ENCODE measurements around the gene TEX30. TPM values are rescaled to one million over a fixed set of nuclear protein-coding genes. Genes with fewer than 3 reads are reported as not detected.
"Not testable (repeated sequence)": the region's sequence is repeated elsewhere in the genome, so short reads cannot be mapped to it uniquely, and the experiment has no call there.

The TEX30 gene
- total RNA-seq, 2 experiments from 2014 or later: 42.3 to 44.8 TPM

GRCh38 chr13:102793611-102794355, 20.2 kb upstream of the TEX30 start:
- Mint-ChIP-seq H3K4me3 (no peak overlapping the region), H3K4me1 (peaks cover 7% of the 10 kb centered on the region), H3K27ac (no peak overlapping the region), H3K36me3 (peaks cover 27% of the 10 kb centered on the region), H3K27me3 (peaks cover 4% of the 10 kb centered on the region), H3K9me3 (no peaks in the 10 kb centered on the region)
- DNase-seq: no peak

GRCh38 chr13:102792396-102792795, 18.8 kb upstream of the TEX30 start:
- H3K4me3 Mint-ChIP-seq: no peak overlapping the region
- no peaks in the 10 kb centered on the region for H3K9me3 Mint-ChIP-seq

GRCh38 chr13:102788683-102789082, 15.1 kb upstream of the TEX30 start:
- Mint-ChIP-seq H3K27ac (no peak overlapping the region), H3K4me1 (peaks cover 2% of the 10 kb centered on the region), H3K4me3 (no peak overlapping the region), H3K36me3 (peaks cover 25% of the 10 kb centered on the region), H3K27me3 (no peaks in the 10 kb centered on the region), H3K9me3 (no peaks in the 10 kb centered on the region)
- DNase-seq: no peak

More at GRCh38 chr13:102792396-102792795, 18.8 kb upstream of the TEX30 start:
- Mint-ChIP-seq H3K4me1 (peaks cover 1% of the 10 kb centered on the region), H3K36me3 (peaks cover 31% of the 10 kb centered on the region), H3K27me3 (peaks cover 3% of the 10 kb centered on the region), H3K27ac (no peak overlapping the region)
- DNase-seq: no peak

DNA sequence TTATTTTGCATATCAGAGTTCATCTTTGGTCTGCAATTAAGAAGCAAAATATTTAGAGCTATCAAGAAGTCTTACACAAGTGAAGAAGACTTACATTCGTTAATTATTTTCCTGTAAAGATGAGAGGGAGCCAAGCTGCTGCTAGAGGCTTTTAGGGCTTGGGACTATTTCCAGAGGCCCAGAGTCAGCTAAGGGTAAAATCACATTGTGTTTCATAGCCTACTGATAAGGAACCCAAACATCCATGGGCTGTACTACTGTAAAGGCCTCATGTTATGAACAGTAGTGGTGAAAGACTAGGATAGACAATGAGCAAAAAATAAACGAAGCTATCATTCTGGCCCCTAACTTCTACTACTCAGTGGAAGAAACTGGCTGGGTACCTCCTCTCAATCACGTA, 10.9 kb upstream of the TEX30 start:
- H3K36me3 Mint-ChIP-seq: peaks cover 39% of the 10 kb centered on the region
- H3K9me3 Mint-ChIP-seq: peaks cover 13% of the 10 kb centered on the region
- peaks cover 16% of the 10 kb centered on the region for H3K4me1 Mint-ChIP-seq
- H3K27ac Mint-ChIP-seq: no peak overlapping the region
- no peak overlapping the region for H3K4me3 Mint-ChIP-seq
- DNase-seq: no peak
- H3K27me3 Mint-ChIP-seq: no peaks in the 10 kb centered on the region

GRCh38 chr13:102781591-102781990, 8.0 kb upstream of the TEX30 start:
- peaks cover 13% of the 10 kb centered on the region for H3K9me3 Mint-ChIP-seq
- H3K4me3 Mint-ChIP-seq: no peak overlapping the region
- peaks cover 21% of the 10 kb centered on the region for H3K4me1 Mint-ChIP-seq
- H3K36me3 Mint-ChIP-seq: peaks cover 32% of the 10 kb centered on the region
- H3K27me3 Mint-ChIP-seq: no peaks in the 10 kb centered on the region
- no peak for DNase-seq
- no peak overlapping the region for H3K27ac Mint-ChIP-seq

DNA sequence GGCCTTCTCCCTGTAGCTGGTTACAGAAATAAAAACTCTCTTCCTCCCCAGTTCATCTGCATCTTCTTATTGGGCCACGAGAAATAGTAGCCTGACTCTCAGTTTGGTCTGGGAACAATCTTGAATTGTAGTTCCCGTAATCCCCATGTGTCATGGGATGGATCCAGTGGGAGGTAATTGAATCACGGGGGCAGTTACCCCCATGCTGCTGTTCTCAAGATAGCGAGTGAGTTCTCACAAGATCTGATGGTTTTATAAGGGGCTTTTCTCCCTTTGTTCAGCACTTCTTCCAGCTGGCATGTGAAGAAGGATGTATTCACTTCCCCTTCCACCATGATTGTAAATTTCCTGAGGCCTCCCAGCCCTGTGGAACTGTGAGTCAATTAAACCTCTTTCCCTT, 7.1 kb upstream of the TEX30 start:
- not testable (repeated sequence) for DNase-seq, H3K4me3 Mint-ChIP-seq, H3K27me3 Mint-ChIP-seq
- peak overlapping the region; percentile 86 for H3K27ac Mint-ChIP-seq
- peaks cover 32% of the 10 kb centered on the region for H3K36me3 Mint-ChIP-seq
- H3K4me1 Mint-ChIP-seq: peaks cover 21% of the 10 kb centered on the region
- peaks cover 13% of the 10 kb centered on the region for H3K9me3 Mint-ChIP-seq

GRCh38 chr13:102779436-102780159, 6.0 kb upstream of the TEX30 start:
- H3K27ac Mint-ChIP-seq: peak overlapping the region; percentile 86
- peak overlapping the region; percentile 25 for H3K4me3 Mint-ChIP-seq
- no peaks in the 10 kb centered on the region for H3K27me3 Mint-ChIP-seq
- H3K36me3 Mint-ChIP-seq: peaks cover 32% of the 10 kb centered on the region
- peaks cover 23% of the 10 kb centered on the region for H3K4me1 Mint-ChIP-seq
- H3K9me3 Mint-ChIP-seq: peaks cover 13% of the 10 kb centered on the region
- peak; percentile 13 for DNase-seq

- H3K27me3 Mint-ChIP-seq: no peaks in the 10 kb centered on the region
- H3K36me3 Mint-ChIP-seq: peaks cover 32% of the 10 kb centered on the region
- peaks cover 12% of the 10 kb centered on the region for H3K9me3 Mint-ChIP-seq
- H3K27ac Mint-ChIP-seq: no peak overlapping the region
- H3K4me1 Mint-ChIP-seq: peaks cover 33% of the 10 kb centered on the region
- H3K4me3 Mint-ChIP-seq: no peak overlapping the region
- no peak for DNase-seq
Observed at GRCh38 chr13:102777736-102778135, 4.2 kb upstream of the TEX30 start.

- peaks cover 46% of the 10 kb centered on the region for H3K4me1 Mint-ChIP-seq
- peaks cover 5% of the 10 kb centered on the region for H3K9me3 Mint-ChIP-seq
- DNase-seq: no peak
- H3K27me3 Mint-ChIP-seq: no peaks in the 10 kb centered on the region
- H3K36me3 Mint-ChIP-seq: peaks cover 24% of the 10 kb centered on the region
- H3K4me3 Mint-ChIP-seq: no peak overlapping the region
- no peak overlapping the region for H3K27ac Mint-ChIP-seq
Observed at GRCh38 chr13:102776271-102776670, 2.7 kb upstream of the TEX30 start.

GRCh38 chr13:102774591-102775520, 1.3 kb upstream of the TEX30 start:
- Mint-ChIP-seq H3K9me3 (no peaks in the 10 kb centered on the region), H3K27me3 (no peaks in the 10 kb centered on the region), H3K27ac (peak overlapping the region; percentile 88), H3K4me1 (peaks cover 49% of the 10 kb centered on the region), H3K4me3 (peak overlapping the region; percentile 89), H3K36me3 (peaks cover 21% of the 10 kb centered on the region)
- DNase-seq: no peak

DNA sequence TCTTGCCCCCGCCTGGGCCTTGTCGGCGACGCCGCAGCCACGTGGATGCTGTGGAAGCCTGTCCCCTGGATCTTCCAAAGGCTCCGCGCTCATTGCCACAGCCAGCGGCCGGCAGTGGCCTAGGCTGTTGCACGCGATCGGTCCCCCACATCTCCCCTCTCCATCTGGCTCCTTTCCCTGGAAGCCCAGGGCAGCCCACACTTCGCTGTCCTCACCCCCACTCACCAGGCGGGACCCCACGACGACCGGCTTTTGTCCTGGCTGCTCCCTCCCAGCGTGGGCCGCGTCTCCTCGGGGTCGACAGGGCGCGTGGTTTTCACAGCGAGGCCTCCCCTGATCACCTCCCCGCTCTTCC, 605 bp upstream of the TEX30 start:
- Mint-ChIP-seq H3K9me3 (no peaks in the 10 kb centered on the region), H3K27ac (peak overlapping the region; percentile 88), H3K4me1 (peaks cover 44% of the 10 kb centered on the region), H3K27me3 (no peaks in the 10 kb centered on the region), H3K4me3 (peak overlapping the region; percentile 89), H3K36me3 (peaks cover 22% of the 10 kb centered on the region)
- DNase-seq: peak; percentile 12

DNA sequence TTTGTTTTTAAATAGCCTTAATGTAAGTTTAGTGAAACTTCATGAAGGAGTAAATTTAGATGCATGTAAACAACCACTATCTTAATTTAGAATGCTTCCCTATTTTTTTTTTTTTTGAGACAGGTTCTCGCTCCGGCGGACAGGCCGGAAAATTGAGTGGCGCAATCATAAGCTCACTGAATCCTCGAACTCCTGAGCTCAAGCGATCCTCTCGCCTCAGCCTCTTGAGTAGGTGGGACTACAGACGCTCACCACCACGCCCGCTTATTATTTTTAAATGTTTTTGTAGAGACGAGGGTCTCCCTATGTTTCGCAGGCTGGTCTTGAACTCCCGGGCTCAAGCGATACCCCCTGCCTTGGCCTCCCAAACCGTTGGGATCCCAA, 1.6 kb downstream of the TEX30 start:
- Mint-ChIP-seq H3K27me3 (no peaks in the 10 kb centered on the region), H3K4me3 (peak overlapping the region; percentile 89), H3K36me3 (peaks cover 24% of the 10 kb centered on the region), H3K27ac (no peak overlapping the region), H3K9me3 (no peaks in the 10 kb centered on the region), H3K4me1 (peaks cover 44% of the 10 kb centered on the region)
- no peak for DNase-seq

- peak overlapping the region; percentile 89 for H3K4me3 Mint-ChIP-seq
- no peaks in the 10 kb centered on the region for H3K27me3 Mint-ChIP-seq
Observed at GRCh38 chr13:102771298-102772041, 2.1 kb downstream of the TEX30 start.

DNA sequence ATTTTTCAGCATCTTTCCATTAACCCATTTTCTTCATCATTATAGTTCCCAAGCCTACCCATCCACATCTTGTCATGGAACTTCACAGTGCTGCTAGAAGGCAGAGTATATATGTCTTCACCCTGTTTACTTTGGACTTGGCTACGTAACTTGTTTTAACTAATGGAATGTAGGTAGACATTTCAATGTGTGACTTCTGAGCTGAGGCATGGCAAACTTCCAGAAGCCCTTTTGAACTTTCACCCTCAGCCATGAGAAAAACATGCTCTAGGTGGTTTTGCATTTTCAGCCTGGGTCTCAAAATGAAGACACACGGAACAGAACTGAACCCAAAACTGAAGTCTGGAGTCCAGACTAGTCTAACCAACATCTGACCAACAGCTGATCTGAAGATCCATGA, 3.2 kb downstream of the TEX30 start:
- Mint-ChIP-seq H3K27me3 (no peaks in the 10 kb centered on the region), H3K4me1 (peaks cover 44% of the 10 kb centered on the region), H3K36me3 (peaks cover 28% of the 10 kb centered on the region), H3K4me3 (no peak overlapping the region), H3K9me3 (no peaks in the 10 kb centered on the region), H3K27ac (no peak overlapping the region)
- DNase-seq: no peak

More at GRCh38 chr13:102771298-102772041, 2.1 kb downstream of the TEX30 start:
- peaks cover 44% of the 10 kb centered on the region for H3K4me1 Mint-ChIP-seq
- H3K27ac Mint-ChIP-seq: no peak overlapping the region
- H3K36me3 Mint-ChIP-seq: peaks cover 28% of the 10 kb centered on the region
- no peak for DNase-seq
- H3K9me3 Mint-ChIP-seq: no peaks in the 10 kb centered on the region
